HEK293T (cell line): ENCODE data around the gene PEBP1.

Source experiments
- ARNT ChIP-seq: fragments of 450-650 bp; IDR thresholded peaks from 2 replicates; pipeline ENCODE4 v1.6.1; 2017; ENCODE audit warnings: mild to moderate bottlenecking
- BHLHE40 ChIP-seq: fragments of 450-650 bp; IDR thresholded peaks from 2 replicates; pipeline ENCODE4 v1.6.1; 2016; ENCODE audit warnings: mild to moderate bottlenecking, moderate library complexity, borderline replicate concordance
- FOXA1 ChIP-seq: fragments of 450-650 bp; IDR thresholded peaks from 2 replicates; pipeline ENCODE4 v1.6.1; 2016; ENCODE audit warnings: mild to moderate bottlenecking
- FOXK2 ChIP-seq: fragments of 450-650 bp; IDR thresholded peaks from 2 replicates; pipeline ENCODE4 v1.6.1; 2016; ENCODE audit warnings: mild to moderate bottlenecking
- FOXM1 ChIP-seq: fragments of 450-650 bp; IDR thresholded peaks from 2 replicates; pipeline ENCODE4 v1.6.1; 2017; ENCODE audit warnings: mild to moderate bottlenecking, borderline replicate concordance
- HDGF ChIP-seq: fragments of 450-650 bp; IDR thresholded peaks from 2 replicates; pipeline ENCODE4 v1.6.1; 2017; ENCODE audit warnings: antibody characterized with exemption, borderline replicate concordance
- L3MBTL2 ChIP-seq: fragments of 450-650 bp; conservative IDR thresholded peaks from 2 replicates; pipeline ENCODE4 v1.6.1; 2016; ENCODE audit warnings: mild to moderate bottlenecking
- NFRKB ChIP-seq: fragments of 450-650 bp; IDR thresholded peaks from 2 replicates; pipeline ENCODE4 v1.6.1; 2016; ENCODE audit warnings: mild to moderate bottlenecking, moderate library complexity
- PKNOX1 ChIP-seq: fragments of 450-650 bp; IDR thresholded peaks from 2 replicates; pipeline ENCODE4 v1.6.1; 2016
- SP1 ChIP-seq: fragments of 450-650 bp; IDR thresholded peaks from 2 replicates; pipeline ENCODE4 v1.6.1; 2017
- SUZ12 ChIP-seq: fragments of 450-650 bp; IDR thresholded peaks from 2 replicates; pipeline ENCODE4 v1.6.1; 2016; ENCODE audit warnings: mild to moderate bottlenecking
- TARDBP ChIP-seq: fragments of 450-650 bp; IDR thresholded peaks from 2 replicates; pipeline ENCODE4 v1.6.1; 2016
- ZNF384 ChIP-seq: fragments of 450-650 bp; IDR thresholded peaks from 2 replicates; pipeline ENCODE4 v1.6.1; 2016

- TF ChIP-seq PKNOX1: no peak
- no peak for TF ChIP-seq SP1
- no peak for TF ChIP-seq FOXK2
- no peak for TF ChIP-seq BHLHE40
- TF ChIP-seq TARDBP: no peak
- TF ChIP-seq NFRKB: no peak
- no peak for TF ChIP-seq ARNT
- TF ChIP-seq ZNF384: no peak
- TF ChIP-seq FOXM1: no peak
- no peak for TF ChIP-seq HDGF
- no peak for TF ChIP-seq SUZ12
- no peak for TF ChIP-seq L3MBTL2
- no peak for TF ChIP-seq FOXA1
Measured at GRCh38 chr12:118193477-118193876, 57.6 kb downstream of the PEBP1 start.
